ENCODE data around the gene LY86.
"Not testable (repeated sequence)": the region's sequence is repeated elsewhere in the genome, so short reads cannot be mapped to it uniquely, and the experiment has no call there.

The LY86 gene

GRCh38 chr6:6663421-6664135 is 75.1 kb downstream of the LY86 start:
- H3K36me3 ChIP-seq (ENCODE audit: control insufficient read depth, insufficient read depth, low read length), result no peaks in the 10 kb centered on the region
- no peak overlapping the region for H3K9ac ChIP-seq (ENCODE audit: low read depth, low read length)
- no peaks in the 10 kb centered on the region for H3K4me1 ChIP-seq (ENCODE audit: control insufficient read depth, insufficient read depth, low read length)
- H3K27me3 ChIP-seq (ENCODE audit: control insufficient read depth, insufficient read depth, low read length), result peaks cover 2% of the 10 kb centered on the region
- no peak overlapping the region for H3K4me3 ChIP-seq (ENCODE audit: low read depth, low read length)
- no peaks in the 10 kb centered on the region for H3K9me3 ChIP-seq (ENCODE audit: control insufficient read depth, insufficient read depth, low read length)

- Histone ChIP-seq H3K36me3 (ENCODE audit: control insufficient read depth, insufficient read depth, low read length) (no peaks in the 10 kb centered on the region), H3K9ac (ENCODE audit: low read depth, low read length) (no peak overlapping the region), H3K9me3 (ENCODE audit: control insufficient read depth, insufficient read depth, low read length) (no peaks in the 10 kb centered on the region), H3K27me3 (ENCODE audit: control insufficient read depth, insufficient read depth, low read length) (peaks cover 2% of the 10 kb centered on the region), H3K4me1 (ENCODE audit: control insufficient read depth, insufficient read depth, low read length) (no peaks in the 10 kb centered on the region), H3K4me3 (ENCODE audit: low read depth, low read length) (no peak overlapping the region)
Measured at GRCh38 chr6:6665555-6666243, 77.2 kb downstream of the LY86 start.

GRCh38 chr6:6670150-6670549 is 81.6 kb downstream of the LY86 start:
- H3K36me3 ChIP-seq (ENCODE audit: control insufficient read depth, insufficient read depth, low read length); H3K4me1 ChIP-seq (ENCODE audit: control insufficient read depth, insufficient read depth, low read length); H3K4me3 ChIP-seq (ENCODE audit: low read depth, low read length); H3K9ac ChIP-seq (ENCODE audit: low read depth, low read length); H3K27me3 ChIP-seq (ENCODE audit: control insufficient read depth, insufficient read depth, low read length); H3K9me3 ChIP-seq (ENCODE audit: control insufficient read depth, insufficient read depth, low read length): not testable (repeated sequence)

- Histone ChIP-seq H3K27me3 (ENCODE audit: control insufficient read depth, insufficient read depth, low read length) (no peaks in the 10 kb centered on the region), H3K4me1 (ENCODE audit: control insufficient read depth, insufficient read depth, low read length) (peaks cover 13% of the 10 kb centered on the region)
Measured at GRCh38 chr6:6674872-6675271, 86.4 kb downstream of the LY86 start.

GRCh38 chr6:6676910-6677441 is 88.5 kb downstream of the LY86 start:
- no peaks in the 10 kb centered on the region for H3K36me3 ChIP-seq (ENCODE audit: control insufficient read depth, insufficient read depth, low read length)
- H3K27me3 ChIP-seq (ENCODE audit: control insufficient read depth, insufficient read depth, low read length), result no peaks in the 10 kb centered on the region
- H3K9me3 ChIP-seq (ENCODE audit: control insufficient read depth, insufficient read depth, low read length), result no peaks in the 10 kb centered on the region
- no peak overlapping the region for H3K4me3 ChIP-seq (ENCODE audit: low read depth, low read length)
- H3K9ac ChIP-seq (ENCODE audit: low read depth, low read length), result no peak overlapping the region
- peaks cover 13% of the 10 kb centered on the region for H3K4me1 ChIP-seq (ENCODE audit: control insufficient read depth, insufficient read depth, low read length)

More at GRCh38 chr6:6674872-6675271, 86.4 kb downstream of the LY86 start:
- Histone ChIP-seq H3K9ac (ENCODE audit: low read depth, low read length) (no peak overlapping the region), H3K36me3 (ENCODE audit: control insufficient read depth, insufficient read depth, low read length) (no peaks in the 10 kb centered on the region), H3K4me3 (ENCODE audit: low read depth, low read length) (no peak overlapping the region), H3K9me3 (ENCODE audit: control insufficient read depth, insufficient read depth, low read length) (no peaks in the 10 kb centered on the region)

GRCh38 chr6:6678185-6678671 is 89.7 kb downstream of the LY86 start:
- Histone ChIP-seq H3K4me1 (ENCODE audit: control insufficient read depth, insufficient read depth, low read length) (peaks cover 13% of the 10 kb centered on the region), H3K9me3 (ENCODE audit: control insufficient read depth, insufficient read depth, low read length) (no peaks in the 10 kb centered on the region), H3K4me3 (ENCODE audit: low read depth, low read length) (no peak overlapping the region), H3K9ac (ENCODE audit: low read depth, low read length) (no peak overlapping the region), H3K27me3 (ENCODE audit: control insufficient read depth, insufficient read depth, low read length) (no peaks in the 10 kb centered on the region), H3K36me3 (ENCODE audit: control insufficient read depth, insufficient read depth, low read length) (no peaks in the 10 kb centered on the region)

GRCh38 chr6:6678811-6679210 is 90.3 kb downstream of the LY86 start:
- Histone ChIP-seq H3K36me3 (ENCODE audit: control insufficient read depth, insufficient read depth, low read length) (no peaks in the 10 kb centered on the region), H3K4me1 (ENCODE audit: control insufficient read depth, insufficient read depth, low read length) (peaks cover 13% of the 10 kb centered on the region), H3K27me3 (ENCODE audit: control insufficient read depth, insufficient read depth, low read length) (no peaks in the 10 kb centered on the region), H3K4me3 (ENCODE audit: low read depth, low read length) (no peak overlapping the region), H3K9me3 (ENCODE audit: control insufficient read depth, insufficient read depth, low read length) (no peaks in the 10 kb centered on the region), H3K9ac (ENCODE audit: low read depth, low read length) (no peak overlapping the region)

- Histone ChIP-seq H3K9me3 (ENCODE audit: control insufficient read depth, insufficient read depth, low read length) (no peaks in the 10 kb centered on the region), H3K4me3 (ENCODE audit: low read depth, low read length) (no peak overlapping the region), H3K36me3 (ENCODE audit: control insufficient read depth, insufficient read depth, low read length) (no peaks in the 10 kb centered on the region), H3K9ac (ENCODE audit: low read depth, low read length) (no peak overlapping the region), H3K27me3 (ENCODE audit: control insufficient read depth, insufficient read depth, low read length) (no peaks in the 10 kb centered on the region), H3K4me1 (ENCODE audit: control insufficient read depth, insufficient read depth, low read length) (peaks cover 13% of the 10 kb centered on the region)
Measured at GRCh38 chr6:6679633-6680032, 91.1 kb downstream of the LY86 start.

GRCh38 chr6:6680526-6680925 is 92.0 kb downstream of the LY86 start:
- Histone ChIP-seq H3K27me3 (ENCODE audit: control insufficient read depth, insufficient read depth, low read length) (no peaks in the 10 kb centered on the region), H3K4me1 (ENCODE audit: control insufficient read depth, insufficient read depth, low read length) (peaks cover 13% of the 10 kb centered on the region), H3K4me3 (ENCODE audit: low read depth, low read length) (no peak overlapping the region), H3K36me3 (ENCODE audit: control insufficient read depth, insufficient read depth, low read length) (no peaks in the 10 kb centered on the region), H3K9me3 (ENCODE audit: control insufficient read depth, insufficient read depth, low read length) (no peaks in the 10 kb centered on the region), H3K9ac (ENCODE audit: low read depth, low read length) (no peak overlapping the region)

GRCh38 chr6:6681075-6681849 is 92.7 kb downstream of the LY86 start:
- H3K36me3 ChIP-seq (ENCODE audit: control insufficient read depth, insufficient read depth, low read length), result no peaks in the 10 kb centered on the region
- no peaks in the 10 kb centered on the region for H3K9me3 ChIP-seq (ENCODE audit: control insufficient read depth, insufficient read depth, low read length)
- peaks cover 13% of the 10 kb centered on the region for H3K4me1 ChIP-seq (ENCODE audit: control insufficient read depth, insufficient read depth, low read length)
- H3K4me3 ChIP-seq (ENCODE audit: low read depth, low read length), result no peak overlapping the region
- H3K9ac ChIP-seq (ENCODE audit: low read depth, low read length), result no peak overlapping the region
- no peaks in the 10 kb centered on the region for H3K27me3 ChIP-seq (ENCODE audit: control insufficient read depth, insufficient read depth, low read length)

- H3K9me3 ChIP-seq (ENCODE audit: control insufficient read depth, insufficient read depth, low read length), result no peaks in the 10 kb centered on the region
- no peak overlapping the region for H3K4me3 ChIP-seq (ENCODE audit: low read depth, low read length)
- H3K4me1 ChIP-seq (ENCODE audit: control insufficient read depth, insufficient read depth, low read length), result peaks cover 15% of the 10 kb centered on the region
- no peaks in the 10 kb centered on the region for H3K36me3 ChIP-seq (ENCODE audit: control insufficient read depth, insufficient read depth, low read length)
- H3K27me3 ChIP-seq (ENCODE audit: control insufficient read depth, insufficient read depth, low read length), result no peaks in the 10 kb centered on the region
- H3K9ac ChIP-seq (ENCODE audit: low read depth, low read length), result no peak overlapping the region
Measured at GRCh38 chr6:6682225-6682624, 93.7 kb downstream of the LY86 start.
